Measurements from ENCODE around the gene FAM9B. TPM values are rescaled to one million over a fixed set of nuclear protein-coding genes. Genes with fewer than 3 reads are reported as not detected.

FAM9B gene
- total RNA-seq, 1 experiment from 2014 or later = not detected

GRCh38 chrX:9064694-9065093, 30.8 kb upstream of the FAM9B start:
- no peak overlapping the region for H3K4me3 ChIP-seq
- POLR2A ChIA-PET (ENCODE audit: unreplicated experiment) = no interaction called here
- H3K4me1 ChIP-seq (replicated peaks; ENCODE audit: insufficient read depth) = no peaks in the 10 kb centered on the region
- TF ChIP-seq CTCF (conservative IDR thresholded peaks at IDR 0.05) (no peak), EZH2 (IDR thresholded peaks at IDR 0.05; ENCODE audit: low read depth) (no peak)
- H3K36me3 ChIP-seq (ENCODE audit: low read depth) = no peaks in the 10 kb centered on the region
- intact Hi-C loops (cut with micrococcal nuclease; ENCODE audit: unreplicated experiment) = no loop called here
- no peaks in the 10 kb centered on the region for H3K9me3 ChIP-seq (ENCODE audit: insufficient read depth, low read depth)
- CTCF ChIA-PET = no interaction called here
- H3K4me2 ChIP-seq = no peak overlapping the region
- H3K79me2 ChIP-seq (ENCODE audit: low read depth) = no peaks in the 10 kb centered on the region
- H3K9me2 ChIP-seq (ENCODE audit: insufficient read depth) = no peaks in the 10 kb centered on the region
- H4K20me1 ChIP-seq (ENCODE audit: insufficient read depth) = no peaks in the 10 kb centered on the region
- H3K27ac ChIP-seq = no peak overlapping the region
- no peak for DNase-seq
- no peaks in the 10 kb centered on the region for H3K27me3 ChIP-seq (ENCODE audit: insufficient read depth, low read depth)
- no peak overlapping the region for H2AFZ ChIP-seq
- H3F3A ChIP-seq (ENCODE audit: insufficient read depth, low read depth) = no peaks in the 10 kb centered on the region
- no TSS peak for BruUV-seq (replicated peaks)

GRCh38 chrX:9062641-9063040, 28.7 kb upstream of the FAM9B start:
- no peak overlapping the region for H3K4me3 ChIP-seq
- no peaks in the 10 kb centered on the region for H3K79me2 ChIP-seq (ENCODE audit: low read depth)
- no peaks in the 10 kb centered on the region for H3K36me3 ChIP-seq (ENCODE audit: low read depth)
- intact Hi-C loops (cut with micrococcal nuclease; ENCODE audit: unreplicated experiment) = no loop called here
- H3K27me3 ChIP-seq (ENCODE audit: insufficient read depth, low read depth) = no peaks in the 10 kb centered on the region
- no peak overlapping the region for H2AFZ ChIP-seq
- H3K27ac ChIP-seq = no peak overlapping the region
- H3K9me3 ChIP-seq (ENCODE audit: insufficient read depth, low read depth) = no peaks in the 10 kb centered on the region
- no peak for TF ChIP-seq CTCF (conservative IDR thresholded peaks at IDR 0.05)
- TF ChIP-seq EZH2 (IDR thresholded peaks at IDR 0.05; ENCODE audit: low read depth) = no peak
- H3K9me2 ChIP-seq (ENCODE audit: insufficient read depth) = no peaks in the 10 kb centered on the region
- DNase-seq = no peak
- no peak overlapping the region for H3K4me2 ChIP-seq
- no peaks in the 10 kb centered on the region for H3K4me1 ChIP-seq (replicated peaks; ENCODE audit: insufficient read depth)
- BruUV-seq (replicated peaks) = no TSS peak
- ChIA-PET CTCF (no interaction called here), POLR2A (ENCODE audit: unreplicated experiment) (no interaction called here)
- no peaks in the 10 kb centered on the region for H4K20me1 ChIP-seq (ENCODE audit: insufficient read depth)
- no peaks in the 10 kb centered on the region for H3F3A ChIP-seq (ENCODE audit: insufficient read depth, low read depth)

GRCh38 chrX:9055354-9055753, 21.4 kb upstream of the FAM9B start:
- Histone ChIP-seq H3F3A (ENCODE audit: insufficient read depth, low read depth) (no peaks in the 10 kb centered on the region), H3K4me3 (no peak overlapping the region), H3K9me2 (ENCODE audit: insufficient read depth) (no peaks in the 10 kb centered on the region), H3K4me1 (replicated peaks; ENCODE audit: insufficient read depth) (no peaks in the 10 kb centered on the region), H3K36me3 (ENCODE audit: low read depth) (no peaks in the 10 kb centered on the region), H4K20me1 (ENCODE audit: insufficient read depth) (no peaks in the 10 kb centered on the region), H3K4me2 (no peak overlapping the region), H3K27me3 (ENCODE audit: insufficient read depth, low read depth) (no peaks in the 10 kb centered on the region), H3K27ac (no peak overlapping the region), H2AFZ (no peak overlapping the region), H3K79me2 (ENCODE audit: low read depth) (no peaks in the 10 kb centered on the region), H3K9me3 (ENCODE audit: insufficient read depth, low read depth) (no peaks in the 10 kb centered on the region)
- CTCF ChIA-PET = no interaction called here
- BruUV-seq (replicated peaks) = no TSS peak
- intact Hi-C loops (cut with micrococcal nuclease; ENCODE audit: unreplicated experiment) = no loop called here
- no peak for DNase-seq
- POLR2A ChIA-PET (ENCODE audit: unreplicated experiment) = no interaction called here
- no peak for TF ChIP-seq CTCF (conservative IDR thresholded peaks at IDR 0.05)
- no peak for TF ChIP-seq EZH2 (IDR thresholded peaks at IDR 0.05; ENCODE audit: low read depth)

All from PC-9 (cell line).